Erythroblast (primary cell): ENCODE data around the gene FBXO42.

Experiments
- GATA1 ChIP-seq: IDR thresholded peaks from 2 replicates; pipeline ENCODE4 v1.6.1; 2011; ENCODE audit warnings: low read depth, mild to moderate bottlenecking, control low read depth, low read length, moderate library complexity
- POLR2A ChIP-seq: IDR thresholded peaks from 2 replicates; pipeline ENCODE4 v1.6.1; 2011; ENCODE audit warnings: mild to moderate bottlenecking, low read length

DNA sequence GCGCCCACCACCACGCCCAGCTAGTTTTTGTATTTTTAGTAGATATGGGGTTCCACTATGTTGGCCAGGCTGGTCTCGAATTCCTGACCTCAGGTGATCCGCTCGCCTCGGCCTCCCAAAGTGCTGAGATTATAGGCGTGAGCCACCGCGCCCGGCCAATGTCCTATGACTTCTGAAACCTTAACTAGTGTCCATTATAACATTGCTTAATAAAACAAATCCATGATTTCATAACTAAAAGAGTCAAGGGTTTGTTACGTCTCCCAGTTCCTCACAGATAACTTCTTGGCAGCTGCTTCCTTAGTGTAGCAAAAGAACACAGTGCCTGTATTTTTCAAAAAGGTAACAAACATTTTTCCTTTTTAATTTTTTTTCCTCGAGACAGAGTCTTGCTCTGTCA, 53.6 kb downstream of the FBXO42 start:
- TF ChIP-seq POLR2A (no peak), GATA1 (no peak)
